DMS 273 treated with DMSO at 0.1 percent for 48 hours (cell line): ENCODE data around the gene SPATA31D1.
A peak's percentile ranks its signal among the peaks of the same experiment; 100 is the strongest.

Experiments
- DNase-seq: peaks from one replicate; lab custom pipeline; 2025; lab: John Stamatoyannopoulos, UW

SPATA31D1 gene

DNA sequence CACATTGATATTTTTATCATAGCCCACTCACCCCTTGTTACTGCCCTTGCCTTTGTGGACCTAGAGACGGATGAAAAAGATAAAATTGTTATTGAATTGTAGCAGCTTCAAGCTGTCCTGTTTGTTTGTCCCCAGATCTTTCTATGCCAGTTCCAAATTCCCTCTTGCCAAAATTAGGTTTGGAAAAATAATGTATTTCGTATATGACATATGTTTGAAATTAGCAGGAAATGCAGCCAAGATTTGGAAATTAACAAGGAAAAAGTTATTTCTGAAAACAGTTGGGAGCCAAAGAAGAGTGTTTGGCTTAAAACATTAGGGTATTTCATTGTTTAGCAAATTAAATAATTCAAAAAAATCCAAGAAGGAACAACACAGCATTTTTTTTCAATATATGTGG lies 33.5 kb downstream of the SPATA31D1 start:
- DNase-seq: no peak

DNA sequence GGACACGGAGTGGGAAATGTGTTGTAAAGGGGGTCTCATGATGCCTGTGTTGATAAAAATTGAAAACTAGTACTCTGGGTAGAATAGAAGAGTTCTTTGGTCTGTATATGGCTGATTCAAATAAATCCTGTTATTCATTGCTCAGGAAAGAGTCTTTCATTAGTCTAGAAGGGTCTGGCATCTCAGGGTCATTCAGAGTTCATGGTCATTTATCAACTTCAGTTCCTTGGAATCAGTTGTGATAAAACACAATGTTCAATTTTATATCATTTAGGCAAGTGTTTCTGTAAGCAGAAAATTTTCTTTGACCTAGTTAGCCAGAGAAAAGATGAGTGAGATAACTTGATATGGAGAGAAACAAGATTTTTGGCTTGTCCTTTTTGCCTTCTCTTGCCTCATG lies 36.3 kb downstream of the SPATA31D1 start:
- DNase-seq: no peak

DNA sequence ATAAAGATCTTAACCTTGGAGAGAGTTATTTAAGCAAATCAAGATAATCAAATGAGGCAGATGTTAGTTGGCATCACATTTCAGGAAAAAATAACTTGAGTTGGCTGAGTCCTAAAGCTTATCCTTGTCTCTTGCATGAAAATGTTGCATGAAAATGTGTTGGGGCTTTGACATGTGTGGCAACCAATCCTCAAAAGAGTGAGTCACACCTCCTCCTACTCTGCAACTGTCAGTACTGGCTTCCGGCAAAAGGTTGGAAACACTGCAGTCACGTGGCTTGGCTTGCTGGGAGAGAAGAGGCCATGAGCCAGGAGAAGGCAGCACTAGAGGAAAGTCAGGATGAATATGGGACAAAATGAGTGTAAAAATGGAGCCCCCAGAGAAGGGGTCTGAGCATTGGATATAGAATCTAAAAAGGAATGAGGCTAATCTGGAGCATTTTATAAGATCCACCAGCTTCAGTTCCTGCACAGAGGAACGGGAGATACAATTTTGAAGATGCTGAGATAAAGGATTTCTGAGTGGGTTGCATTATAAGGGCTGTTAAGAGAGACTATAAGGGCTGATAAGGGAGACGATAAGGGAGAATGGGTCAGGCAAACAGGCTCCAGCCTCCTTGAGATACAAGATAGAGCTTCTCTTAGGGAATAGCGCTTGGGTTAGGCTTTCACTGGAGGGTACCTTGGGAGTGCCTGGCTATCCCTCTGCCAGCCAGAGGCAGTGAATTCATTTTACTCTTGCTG lies 43.1 kb downstream of the SPATA31D1 start:
- DNase-seq: peak; percentile 65

DNA sequence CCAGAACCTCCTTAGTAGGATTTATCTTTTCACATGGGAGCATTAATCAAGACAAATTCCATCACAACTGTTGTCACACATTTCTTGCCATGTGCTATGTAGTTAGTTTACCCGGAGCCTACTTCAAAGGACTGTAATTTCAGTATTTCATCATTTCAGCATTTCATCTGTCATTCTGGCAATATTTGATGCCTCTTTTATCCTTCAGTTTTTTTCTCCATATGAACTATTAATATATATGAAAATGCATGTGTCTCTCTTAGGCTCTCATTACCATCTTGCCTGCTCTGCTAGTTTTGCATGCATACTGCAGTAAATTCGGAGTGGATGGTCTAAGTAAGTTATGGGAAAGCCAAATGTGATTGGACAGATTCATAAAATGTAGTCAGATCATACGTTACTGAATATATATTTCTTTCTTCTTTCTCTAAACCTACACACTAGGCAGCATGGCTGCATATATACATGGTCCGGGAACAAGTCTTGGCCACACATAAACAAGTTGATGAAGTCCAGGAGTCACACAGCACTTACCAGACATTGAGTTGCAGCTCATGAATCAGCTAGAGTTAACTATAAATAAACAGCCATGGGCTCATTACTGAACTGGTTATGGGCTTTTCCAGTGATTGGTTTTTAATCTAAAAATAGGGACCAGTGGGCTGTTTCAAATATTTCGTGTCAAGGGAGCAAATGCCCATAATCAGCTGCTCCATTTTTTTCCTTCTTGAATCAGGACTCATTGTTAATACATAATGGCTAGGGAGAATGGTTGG lies 46.6 kb downstream of the SPATA31D1 start:
- DNase-seq: no peak

DNA sequence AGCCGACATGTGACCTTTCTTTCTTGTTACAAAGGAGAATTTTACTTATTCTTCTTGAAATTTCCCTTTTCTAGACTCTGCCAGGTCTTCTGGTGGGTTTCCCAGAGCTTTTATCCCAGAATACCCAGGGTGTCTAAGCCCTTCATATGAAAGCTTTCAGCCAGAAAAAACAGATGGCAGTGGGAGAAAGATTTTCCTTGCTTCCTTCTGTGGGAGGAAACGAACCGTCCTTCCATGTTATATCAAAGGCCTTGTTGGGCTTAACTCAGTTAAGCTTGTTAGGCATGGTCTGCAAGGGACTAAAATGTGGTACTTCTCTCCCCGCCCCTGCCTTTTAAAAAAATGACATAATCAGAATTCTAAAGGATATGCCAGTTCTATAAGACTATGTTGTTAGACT lies 47.5 kb downstream of the SPATA31D1 start:
- no peak for DNase-seq

DNA sequence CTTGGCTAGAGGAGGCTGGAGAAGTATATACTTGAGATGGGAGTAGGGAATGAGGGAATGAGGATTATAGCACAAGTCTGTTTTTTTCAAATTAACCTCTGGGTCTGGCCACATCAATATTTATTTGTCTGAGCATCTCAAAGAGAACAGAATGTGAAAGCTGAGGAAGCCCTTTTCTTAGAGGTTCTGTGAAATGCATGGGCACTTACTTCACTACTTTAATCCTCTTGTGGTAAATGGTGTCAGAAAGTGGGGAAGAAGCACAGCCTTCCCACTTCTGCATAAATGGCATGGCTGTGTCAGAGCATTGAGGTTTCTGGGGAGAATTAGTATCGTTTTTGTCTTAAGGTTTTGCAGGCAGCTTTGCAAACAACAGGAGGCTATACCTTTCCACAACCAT lies 48.6 kb downstream of the SPATA31D1 start:
- no peak for DNase-seq

DNA sequence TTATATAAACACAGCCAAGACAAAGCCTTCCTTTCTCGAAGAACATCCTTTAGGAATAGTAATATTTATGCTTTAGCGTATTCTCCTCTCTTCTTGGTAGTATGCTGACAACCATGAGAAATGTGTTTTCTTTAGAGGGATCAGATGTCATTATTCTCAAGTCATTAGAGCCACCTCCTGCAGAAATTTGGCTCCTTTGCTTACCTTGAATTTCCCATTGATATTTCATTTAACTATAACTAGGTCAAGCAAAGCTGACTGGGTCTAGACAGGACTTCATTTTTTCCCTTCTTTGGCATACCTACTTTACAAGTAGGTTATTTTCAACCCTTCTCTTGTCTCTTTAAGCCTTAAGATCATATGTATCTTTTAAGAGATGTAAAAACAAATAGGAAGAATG lies 50.3 kb downstream of the SPATA31D1 start:
- no peak for DNase-seq
